ENCODE data around the gene PAGE2.
"Not testable (repeated sequence)": the region's sequence is repeated elsewhere in the genome, so short reads cannot be mapped to it uniquely, and the experiment has no call there.

GRCh38 chrX:55067180-55067579 is 21.6 kb upstream of the PAGE2 start:
- not testable (repeated sequence) for TF ChIP-seq CTCF (optimal IDR thresholded peaks at IDR 0.05 in 1 of 3, IDR thresholded peaks at IDR 0.05 in 1 of 3, conservative IDR thresholded peaks at IDR 0.05 in 1 of 3; ENCODE audit: extremely low read depth in 1 of 3, insufficient read depth in 2 of 3, low read length in 3 of 3); EZH2 (IDR thresholded peaks at IDR 0.05; ENCODE audit: low read length)
